Fibroblast of lung (primary cell): ENCODE data around the gene TIAM1.

Source experiments
- CTCF ChIP-seq, 2 donors: IDR thresholded peaks in 1 of 2; conservative IDR thresholded peaks in 1 of 2; 1 replicate in 1 of 2; 2 replicates in 1 of 2; pipeline ENCODE4 v1.5.1; 2011 to 2012; ENCODE audit warnings: low read length in 2 of 2, control low read depth in 1 of 2, inconsistent platforms in 1 of 2, low read depth in 1 of 2, mild to moderate bottlenecking in 1 of 2
- EZH2 ChIP-seq: IDR thresholded peaks from 2 replicates; pipeline ENCODE4 v1.5.1; 2012; ENCODE audit warnings: low read length, control low read depth, mild to moderate bottlenecking; ENCODE audit errors: missing control alignments

- TF ChIP-seq CTCF (conservative IDR thresholded peaks at IDR 0.05 in 1 of 2, IDR thresholded peaks at IDR 0.05 in 1 of 2; ENCODE audit: low read depth in 1 of 2, low read length in 2 of 2) (no peak), EZH2 (no peak)
These were observed 215.8 kb downstream of the TIAM1 start for GRCh38 chr21:31128234-31128633.
